ENCODE data around the gene LAMP2.
"Not testable (repeated sequence)": the region's sequence is repeated elsewhere in the genome, so short reads cannot be mapped to it uniquely, and the experiment has no call there.

The LAMP2 gene

DNA sequence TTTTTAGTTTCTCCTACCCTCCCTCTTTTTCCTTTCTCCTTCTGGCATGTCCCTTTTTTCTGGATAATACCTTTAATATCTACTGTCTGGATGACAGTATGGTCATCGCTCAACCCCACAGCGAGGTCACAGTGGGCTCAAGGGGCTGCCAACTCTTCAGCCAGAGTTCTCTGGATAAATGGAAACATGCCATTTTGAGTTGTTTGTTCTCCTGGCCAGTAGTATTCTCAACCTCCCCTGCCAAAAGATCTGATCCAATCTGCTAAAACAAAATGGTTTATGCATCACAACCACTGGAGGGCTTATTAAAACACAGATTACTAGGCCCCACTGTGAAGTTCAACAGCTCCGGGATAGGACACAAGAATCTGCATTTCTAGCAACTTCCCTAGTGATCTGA is 5.0 kb upstream of the LAMP2 start:
- ChIA-PET CTCF (interaction anchor here (0.6 to 0.7 kb wide), 2 partner anchors 109 to 457 kb away, joined by 3 to 5 read pairs; no protein-coding TSS in a partner anchor), POLR2A (no interaction called here)

DNA sequence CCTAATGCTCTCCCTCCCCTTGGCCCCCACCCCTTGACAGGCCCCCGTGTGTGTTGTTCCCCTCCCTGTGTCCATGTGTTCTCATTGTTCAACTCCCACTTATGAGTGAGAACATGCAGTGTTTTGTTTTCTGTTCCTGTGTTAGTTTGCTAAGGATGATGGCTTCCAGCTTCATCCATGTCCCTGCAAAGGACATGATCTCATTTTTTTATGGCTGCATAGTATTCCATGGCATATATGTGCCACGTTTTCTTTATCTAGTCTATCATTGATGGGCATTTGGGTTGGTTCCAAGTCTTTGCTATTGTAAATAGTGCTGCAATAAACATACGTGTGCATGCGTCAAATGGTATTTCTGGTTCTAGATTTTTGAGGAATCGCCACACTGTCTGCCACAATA is 561 bp upstream of the LAMP2 start:
- H3K9me3 ChIP-seq (ENCODE audit: control insufficient read depth, insufficient read depth, low read depth, low read length); H3K4me1 ChIP-seq (ENCODE audit: control insufficient read depth, insufficient read depth, low read length); H3K4me3 ChIP-seq (ENCODE audit: low read depth, low read length); H3K27ac ChIP-seq (ENCODE audit: extremely low read depth, low read depth, low read length); H3K36me3 ChIP-seq (ENCODE audit: control insufficient read depth in 2 of 2, insufficient read depth in 1 of 2, low read length in 2 of 2): not testable (repeated sequence)
- POLR2A ChIA-PET, result interaction anchor here (0.6 to 2.2 kb wide), 5 partner anchors 8 to 311 kb away, joined by 3 to 14 read pairs (median 4); no protein-coding TSS in a partner anchor
- peak; percentile 96 for TF ChIP-seq ZNF146 (tag by site-specific recombination; IDR thresholded peaks at IDR 0.05)
- CTCF ChIA-PET, result interaction anchor here (0.8 kb wide), 1 partner anchor 44 kb away, joined by 3 read pairs; no protein-coding TSS in a partner anchor

More for the DNA sequence above, 5.0 kb upstream of the LAMP2 start:
- TF ChIP-seq RBAK (tag by site-specific recombination; IDR thresholded peaks at IDR 0.05) (no peak), ZNF24 (tag by site-specific recombination; IDR thresholded peaks at IDR 0.05) (no peak), PRDM1 (tag by site-specific recombination; IDR thresholded peaks at IDR 0.05) (0 out of 2 replicates have a peak, but pooled peaks have one; percentile 18), ZBTB20 (tag by site-specific recombination; IDR thresholded peaks at IDR 0.05) (peak; percentile 46; the same call in 1 of the 2 replicates)
- H3K4me1 ChIP-seq (ENCODE audit: control insufficient read depth, insufficient read depth, low read length), result no peaks in the 10 kb centered on the region
- H3K27ac ChIP-seq (ENCODE audit: extremely low read depth, low read depth, low read length), result no peak overlapping the region
- no peak overlapping the region for H3K4me3 ChIP-seq (ENCODE audit: low read depth, low read length)
- no peaks in the 10 kb centered on the region for H3K9me3 ChIP-seq (ENCODE audit: control insufficient read depth, insufficient read depth, low read depth, low read length)
- no peaks in the 10 kb centered on the region for H3K36me3 ChIP-seq (ENCODE audit: control insufficient read depth in 2 of 2, insufficient read depth in 1 of 2, low read length in 2 of 2)

DNA sequence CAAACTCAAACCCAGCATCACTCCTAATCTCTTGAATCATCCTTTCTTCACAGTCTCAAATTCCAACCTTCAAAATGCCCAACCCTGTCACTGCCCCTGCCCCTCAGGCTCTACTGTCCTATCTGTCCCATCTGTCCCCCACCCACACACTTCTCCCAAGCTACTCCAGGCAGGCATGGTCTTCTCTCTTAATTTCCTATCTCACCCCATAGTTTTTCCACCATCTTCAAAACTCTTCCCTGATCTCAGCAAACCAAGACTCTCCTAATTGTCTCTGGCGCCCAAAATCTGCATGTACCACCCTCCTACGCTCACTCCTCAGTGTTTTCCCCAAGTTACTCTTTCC is 644 bp downstream of the LAMP2 start:
- peak overlapping the region; percentile 82 for H3K4me3 ChIP-seq (ENCODE audit: low read depth, low read length)
- POLR2A ChIA-PET, result interaction anchor here (1.1 to 2.2 kb wide), 5 partner anchors 9 to 42 kb away, joined by 3 to 14 read pairs (median 4); no protein-coding TSS in a partner anchor
- CTCF ChIA-PET, result interaction anchor here (0.6 to 1.1 kb wide), 5 partner anchors 12 to 209 kb away, joined by 3 to 5 read pairs (median 4); no protein-coding TSS in a partner anchor
- H3K9me3 ChIP-seq (ENCODE audit: control insufficient read depth, insufficient read depth, low read depth, low read length), result no peaks in the 10 kb centered on the region
- peaks cover 8% of the 10 kb centered on the region for H3K4me1 ChIP-seq (ENCODE audit: control insufficient read depth, insufficient read depth, low read length)
- TF ChIP-seq, protein P1, sequence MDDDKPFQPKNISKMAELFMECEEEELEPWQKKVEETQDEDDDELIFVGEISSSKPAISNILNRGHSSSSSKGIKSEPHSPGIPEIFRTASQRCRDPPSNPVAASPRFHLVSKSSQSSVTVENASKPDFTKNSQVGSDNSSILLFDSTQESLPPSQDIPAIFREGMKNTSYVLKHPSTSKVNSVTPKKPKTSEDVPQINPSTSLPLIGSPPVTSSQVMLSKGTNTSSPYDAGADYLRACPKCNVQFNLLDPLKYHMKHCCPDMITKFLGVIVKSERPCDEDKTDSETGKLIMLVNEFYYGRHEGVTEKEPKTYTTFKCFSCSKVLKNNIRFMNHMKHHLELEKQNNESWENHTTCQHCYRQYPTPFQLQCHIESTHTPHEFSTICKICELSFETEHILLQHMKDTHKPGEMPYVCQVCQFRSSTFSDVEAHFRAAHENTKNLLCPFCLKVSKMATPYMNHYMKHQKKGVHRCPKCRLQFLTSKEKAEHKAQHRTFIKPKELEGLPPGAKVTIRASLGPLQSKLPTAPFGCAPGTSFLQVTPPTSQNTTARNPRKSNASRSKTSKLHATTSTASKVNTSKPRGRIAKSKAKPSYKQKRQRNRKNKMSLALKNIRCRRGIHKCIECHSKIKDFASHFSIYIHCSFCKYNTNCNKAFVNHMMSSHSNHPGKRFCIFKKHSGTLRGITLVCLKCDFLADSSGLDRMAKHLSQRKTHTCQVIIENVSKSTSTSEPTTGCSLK (tag by site-specific recombination; IDR thresholded peaks at IDR 0.05), result no peak
- TF ChIP-seq EGR2 (tag by site-specific recombination; IDR thresholded peaks at IDR 0.05; ENCODE audit: low read depth) (peak; percentile 77), ZNF140 (tag by site-specific recombination; IDR thresholded peaks at IDR 0.05) (0 out of 2 replicates have a peak, but pooled peaks have one; percentile 24), ZFHX2 (tag by site-specific recombination; conservative IDR thresholded peaks at IDR 0.05) (peak; percentile 74), ZNF76 (tag by site-specific recombination; IDR thresholded peaks at IDR 0.05; ENCODE audit: borderline replicate concordance, low read depth) (no peak), SETDB1 (IDR thresholded peaks at IDR 0.05; ENCODE audit: insufficient read length, low read length) (no peak), MEIS1 (CRISPR knock-in tag; IDR thresholded peaks at IDR 0.05; ENCODE audit: borderline replicate concordance) (no peak), TRIM28 (IDR thresholded peaks at IDR 0.05; ENCODE audit: borderline replicate concordance, low read length) (no peak), ZNF658 (tag by site-specific recombination; IDR thresholded peaks at IDR 0.05) (no peak), ZFP69B (tag by site-specific recombination; IDR thresholded peaks at IDR 0.05) (no peak), ZNF394 (tag by site-specific recombination; IDR thresholded peaks at IDR 0.05; ENCODE audit: borderline replicate concordance) (peak; percentile 88), ZNF426 (tag by site-specific recombination; IDR thresholded peaks at IDR 0.05) (no peak), ZSCAN23 (tag by site-specific recombination; IDR thresholded peaks at IDR 0.05) (no peak), YY1 (tag by site-specific recombination; IDR thresholded peaks at IDR 0.05) (no peak; the same call in 1 of the 2 replicates), ZXDB (tag by site-specific recombination; IDR thresholded peaks at IDR 0.05) (no peak), ZNF791 (tag by site-specific recombination; IDR thresholded peaks at IDR 0.05) (no peak), KLF8 (tag by site-specific recombination; IDR thresholded peaks at IDR 0.05) (no peak)
- TF ChIP-seq, protein P2, sequence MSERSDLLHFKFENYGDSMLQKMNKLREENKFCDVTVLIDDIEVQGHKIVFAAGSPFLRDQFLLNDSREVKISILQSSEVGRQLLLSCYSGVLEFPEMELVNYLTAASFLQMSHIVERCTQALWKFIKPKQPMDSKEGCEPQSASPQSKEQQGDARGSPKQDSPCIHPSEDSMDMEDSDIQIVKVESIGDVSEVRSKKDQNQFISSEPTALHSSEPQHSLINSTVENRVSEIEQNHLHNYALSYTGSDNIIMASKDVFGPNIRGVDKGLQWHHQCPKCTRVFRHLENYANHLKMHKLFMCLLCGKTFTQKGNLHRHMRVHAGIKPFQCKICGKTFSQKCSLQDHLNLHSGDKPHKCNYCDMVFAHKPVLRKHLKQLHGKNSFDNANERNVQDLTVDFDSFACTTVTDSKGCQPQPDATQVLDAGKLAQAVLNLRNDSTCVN (tag by site-specific recombination; optimal IDR thresholded peaks at IDR 0.05), result no peak
- no peaks in the 10 kb centered on the region for H3K36me3 ChIP-seq (ENCODE audit: control insufficient read depth in 2 of 2, insufficient read depth in 1 of 2, low read length in 2 of 2)
- H3K27ac ChIP-seq (ENCODE audit: extremely low read depth, low read depth, low read length), result peak overlapping the region; percentile 72; the same call in 1 of the 2 replicates
